H1 (cell line): ENCODE measurements around the gene ZFTA.

Experiments used
- BRCA1 ChIP-seq: IDR thresholded peaks from 2 replicates; pipeline ENCODE4 v1.6.1; 2012; ENCODE audit warnings: low read depth, low read length, improper control_type of control experiment
- JUN ChIP-seq: IDR thresholded peaks from 2 replicates; pipeline ENCODE4 v1.6.1; 2011; ENCODE audit warnings: low read depth, mild to moderate bottlenecking, improper control_type of control experiment, low read length
- POLR2A ChIP-seq, 2 experiments: IDR thresholded peaks; 1 replicate in 1 of 2; 2 replicates in 1 of 2; pipeline ENCODE4 v1.6.1; 2011; ENCODE audit warnings: low read depth in 2 of 2, low read length in 2 of 2, mild to moderate bottlenecking in 2 of 2; ENCODE audit errors: control extremely low read depth in 1 of 2
- POLR2AphosphoS5 ChIP-seq: IDR thresholded peaks from 2 replicates; pipeline ENCODE4 v1.6.1; 2011; ENCODE audit warnings: low read depth, low read length
- TAF1 ChIP-seq: IDR thresholded peaks from 2 replicates; pipeline ENCODE4 v1.6.1; 2011; ENCODE audit warnings: mild to moderate bottlenecking, low read depth, low read length
- TF ChIP-seq, protein P1 (sequence below): fragments of 300-600 bp; sonication (generic); IDR thresholded peaks from 2 replicates; pipeline ENCODE4 v1.7.1; 2012; ENCODE audit warnings: low read length, moderate library complexity, mild to moderate bottlenecking, inconsistent platforms; ENCODE audit not compliant: insufficient replicate concordance
- TF ChIP-seq, protein P2 (sequence below), 3 experiments: IDR thresholded peaks; 1 replicate in 2 of 3; 2 replicates in 1 of 3; pipeline versions ENCODE4 v1.5.1 to v1.6.1; 2011; ENCODE audit warnings: low read length in 3 of 3, mild to moderate bottlenecking in 3 of 3, inconsistent platforms in 2 of 3, low read depth in 1 of 3, moderate library complexity in 1 of 3; ENCODE audit not compliant: insufficient read depth in 1 of 3; ENCODE audit errors: control extremely low read depth in 1 of 3
- TF ChIP-seq, protein P3 (sequence below): IDR thresholded peaks from 2 replicates; pipeline ENCODE4 v1.6.1; 2011; ENCODE audit warnings: low read depth, mild to moderate bottlenecking, low read length; ENCODE audit not compliant: insufficient read depth

DNA sequence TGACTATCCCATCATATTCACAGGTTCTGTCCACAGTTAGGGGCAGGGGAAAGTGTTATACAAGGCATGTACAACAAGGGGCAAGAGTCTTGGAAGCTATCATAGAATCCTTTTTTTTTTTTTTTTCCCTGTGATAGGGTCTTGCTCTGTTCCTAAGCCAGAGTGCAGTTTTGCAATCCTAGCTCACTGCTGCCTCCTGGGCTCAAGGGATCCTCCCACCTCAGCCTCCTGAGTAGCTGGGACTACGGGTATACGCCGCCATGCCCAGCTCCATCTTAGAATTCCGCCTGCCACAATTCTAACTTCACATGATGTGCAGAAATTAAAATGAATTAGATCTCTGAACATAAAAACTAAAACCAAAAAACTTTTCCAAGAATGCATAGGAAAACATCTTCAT is 31.7 kb downstream of the ZFTA start:
- TF ChIP-seq POLR2A (IDR thresholded peaks at IDR 0.05; ENCODE audit: control extremely low read depth in 1 of 2, low read depth in 2 of 2, low read length in 2 of 2), result no peak
- TF ChIP-seq, protein P1, sequence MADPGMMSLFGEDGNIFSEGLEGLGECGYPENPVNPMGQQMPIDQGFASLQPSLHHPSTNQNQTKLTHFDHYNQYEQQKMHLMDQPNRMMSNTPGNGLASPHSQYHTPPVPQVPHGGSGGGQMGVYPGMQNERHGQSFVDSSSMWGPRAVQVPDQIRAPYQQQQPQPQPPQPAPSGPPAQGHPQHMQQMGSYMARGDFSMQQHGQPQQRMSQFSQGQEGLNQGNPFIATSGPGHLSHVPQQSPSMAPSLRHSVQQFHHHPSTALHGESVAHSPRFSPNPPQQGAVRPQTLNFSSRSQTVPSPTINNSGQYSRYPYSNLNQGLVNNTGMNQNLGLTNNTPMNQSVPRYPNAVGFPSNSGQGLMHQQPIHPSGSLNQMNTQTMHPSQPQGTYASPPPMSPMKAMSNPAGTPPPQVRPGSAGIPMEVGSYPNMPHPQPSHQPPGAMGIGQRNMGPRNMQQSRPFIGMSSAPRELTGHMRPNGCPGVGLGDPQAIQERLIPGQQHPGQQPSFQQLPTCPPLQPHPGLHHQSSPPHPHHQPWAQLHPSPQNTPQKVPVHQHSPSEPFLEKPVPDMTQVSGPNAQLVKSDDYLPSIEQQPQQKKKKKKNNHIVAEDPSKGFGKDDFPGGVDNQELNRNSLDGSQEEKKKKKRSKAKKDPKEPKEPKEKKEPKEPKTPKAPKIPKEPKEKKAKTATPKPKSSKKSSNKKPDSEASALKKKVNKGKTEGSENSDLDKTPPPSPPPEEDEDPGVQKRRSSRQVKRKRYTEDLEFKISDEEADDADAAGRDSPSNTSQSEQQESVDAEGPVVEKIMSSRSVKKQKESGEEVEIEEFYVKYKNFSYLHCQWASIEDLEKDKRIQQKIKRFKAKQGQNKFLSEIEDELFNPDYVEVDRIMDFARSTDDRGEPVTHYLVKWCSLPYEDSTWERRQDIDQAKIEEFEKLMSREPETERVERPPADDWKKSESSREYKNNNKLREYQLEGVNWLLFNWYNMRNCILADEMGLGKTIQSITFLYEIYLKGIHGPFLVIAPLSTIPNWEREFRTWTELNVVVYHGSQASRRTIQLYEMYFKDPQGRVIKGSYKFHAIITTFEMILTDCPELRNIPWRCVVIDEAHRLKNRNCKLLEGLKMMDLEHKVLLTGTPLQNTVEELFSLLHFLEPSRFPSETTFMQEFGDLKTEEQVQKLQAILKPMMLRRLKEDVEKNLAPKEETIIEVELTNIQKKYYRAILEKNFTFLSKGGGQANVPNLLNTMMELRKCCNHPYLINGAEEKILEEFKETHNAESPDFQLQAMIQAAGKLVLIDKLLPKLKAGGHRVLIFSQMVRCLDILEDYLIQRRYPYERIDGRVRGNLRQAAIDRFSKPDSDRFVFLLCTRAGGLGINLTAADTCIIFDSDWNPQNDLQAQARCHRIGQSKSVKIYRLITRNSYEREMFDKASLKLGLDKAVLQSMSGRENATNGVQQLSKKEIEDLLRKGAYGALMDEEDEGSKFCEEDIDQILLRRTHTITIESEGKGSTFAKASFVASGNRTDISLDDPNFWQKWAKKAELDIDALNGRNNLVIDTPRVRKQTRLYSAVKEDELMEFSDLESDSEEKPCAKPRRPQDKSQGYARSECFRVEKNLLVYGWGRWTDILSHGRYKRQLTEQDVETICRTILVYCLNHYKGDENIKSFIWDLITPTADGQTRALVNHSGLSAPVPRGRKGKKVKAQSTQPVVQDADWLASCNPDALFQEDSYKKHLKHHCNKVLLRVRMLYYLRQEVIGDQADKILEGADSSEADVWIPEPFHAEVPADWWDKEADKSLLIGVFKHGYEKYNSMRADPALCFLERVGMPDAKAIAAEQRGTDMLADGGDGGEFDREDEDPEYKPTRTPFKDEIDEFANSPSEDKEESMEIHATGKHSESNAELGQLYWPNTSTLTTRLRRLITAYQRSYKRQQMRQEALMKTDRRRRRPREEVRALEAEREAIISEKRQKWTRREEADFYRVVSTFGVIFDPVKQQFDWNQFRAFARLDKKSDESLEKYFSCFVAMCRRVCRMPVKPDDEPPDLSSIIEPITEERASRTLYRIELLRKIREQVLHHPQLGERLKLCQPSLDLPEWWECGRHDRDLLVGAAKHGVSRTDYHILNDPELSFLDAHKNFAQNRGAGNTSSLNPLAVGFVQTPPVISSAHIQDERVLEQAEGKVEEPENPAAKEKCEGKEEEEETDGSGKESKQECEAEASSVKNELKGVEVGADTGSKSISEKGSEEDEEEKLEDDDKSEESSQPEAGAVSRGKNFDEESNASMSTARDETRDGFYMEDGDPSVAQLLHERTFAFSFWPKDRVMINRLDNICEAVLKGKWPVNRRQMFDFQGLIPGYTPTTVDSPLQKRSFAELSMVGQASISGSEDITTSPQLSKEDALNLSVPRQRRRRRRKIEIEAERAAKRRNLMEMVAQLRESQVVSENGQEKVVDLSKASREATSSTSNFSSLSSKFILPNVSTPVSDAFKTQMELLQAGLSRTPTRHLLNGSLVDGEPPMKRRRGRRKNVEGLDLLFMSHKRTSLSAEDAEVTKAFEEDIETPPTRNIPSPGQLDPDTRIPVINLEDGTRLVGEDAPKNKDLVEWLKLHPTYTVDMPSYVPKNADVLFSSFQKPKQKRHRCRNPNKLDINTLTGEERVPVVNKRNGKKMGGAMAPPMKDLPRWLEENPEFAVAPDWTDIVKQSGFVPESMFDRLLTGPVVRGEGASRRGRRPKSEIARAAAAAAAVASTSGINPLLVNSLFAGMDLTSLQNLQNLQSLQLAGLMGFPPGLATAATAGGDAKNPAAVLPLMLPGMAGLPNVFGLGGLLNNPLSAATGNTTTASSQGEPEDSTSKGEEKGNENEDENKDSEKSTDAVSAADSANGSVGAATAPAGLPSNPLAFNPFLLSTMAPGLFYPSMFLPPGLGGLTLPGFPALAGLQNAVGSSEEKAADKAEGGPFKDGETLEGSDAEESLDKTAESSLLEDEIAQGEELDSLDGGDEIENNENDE, result no peak
- no peak for TF ChIP-seq TAF1
- no peak for TF ChIP-seq JUN
- TF ChIP-seq, protein P2, sequence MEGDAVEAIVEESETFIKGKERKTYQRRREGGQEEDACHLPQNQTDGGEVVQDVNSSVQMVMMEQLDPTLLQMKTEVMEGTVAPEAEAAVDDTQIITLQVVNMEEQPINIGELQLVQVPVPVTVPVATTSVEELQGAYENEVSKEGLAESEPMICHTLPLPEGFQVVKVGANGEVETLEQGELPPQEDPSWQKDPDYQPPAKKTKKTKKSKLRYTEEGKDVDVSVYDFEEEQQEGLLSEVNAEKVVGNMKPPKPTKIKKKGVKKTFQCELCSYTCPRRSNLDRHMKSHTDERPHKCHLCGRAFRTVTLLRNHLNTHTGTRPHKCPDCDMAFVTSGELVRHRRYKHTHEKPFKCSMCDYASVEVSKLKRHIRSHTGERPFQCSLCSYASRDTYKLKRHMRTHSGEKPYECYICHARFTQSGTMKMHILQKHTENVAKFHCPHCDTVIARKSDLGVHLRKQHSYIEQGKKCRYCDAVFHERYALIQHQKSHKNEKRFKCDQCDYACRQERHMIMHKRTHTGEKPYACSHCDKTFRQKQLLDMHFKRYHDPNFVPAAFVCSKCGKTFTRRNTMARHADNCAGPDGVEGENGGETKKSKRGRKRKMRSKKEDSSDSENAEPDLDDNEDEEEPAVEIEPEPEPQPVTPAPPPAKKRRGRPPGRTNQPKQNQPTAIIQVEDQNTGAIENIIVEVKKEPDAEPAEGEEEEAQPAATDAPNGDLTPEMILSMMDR (IDR thresholded peaks at IDR 0.05; ENCODE audit: control extremely low read depth in 1 of 3, insufficient read depth in 1 of 3, low read depth in 1 of 3, low read length in 3 of 3), result no peak
- TF ChIP-seq POLR2AphosphoS5, result no peak
- TF ChIP-seq, protein P3, sequence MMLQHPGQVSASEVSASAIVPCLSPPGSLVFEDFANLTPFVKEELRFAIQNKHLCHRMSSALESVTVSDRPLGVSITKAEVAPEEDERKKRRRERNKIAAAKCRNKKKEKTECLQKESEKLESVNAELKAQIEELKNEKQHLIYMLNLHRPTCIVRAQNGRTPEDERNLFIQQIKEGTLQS, result no peak
- no peak for TF ChIP-seq BRCA1
